ENCODE results near the gene CEP350. TPM values are rescaled to one million over a fixed set of nuclear protein-coding genes. Genes with fewer than 3 reads are reported as not detected.
A peak's percentile ranks its signal among the peaks of the same experiment; 100 is the strongest.

Gene CEP350
- polyA plus RNA-seq, 3 donors from 2014 or later, result 4.3 to 74.5 (median 13.5) TPM

GRCh38 chr1:180070286-180070685 is 115.7 kb downstream of the CEP350 start:
- no peak overlapping the region for H3K4me3 Mint-ChIP-seq
- DNase-seq, result no peak
- H3K9me3 Mint-ChIP-seq, result no peaks in the 10 kb centered on the region
- peak overlapping the region in 1 of 6 donors; percentile 0 for H3K27ac Mint-ChIP-seq
- no peaks in the 10 kb centered on the region for H3K4me1 Mint-ChIP-seq
- H3K27me3 Mint-ChIP-seq (ENCODE audit: low read depth in 3 of 3), result peaks cover 0 to 4% (median 0%) of the 10 kb centered on the region in 3 donors
- H3K36me3 Mint-ChIP-seq, result peaks cover 17 to 38% (median 26%) of the 10 kb centered on the region in 3 donors

- no peak for DNase-seq
- Mint-ChIP-seq H3K27me3 (ENCODE audit: low read depth in 3 of 3) (peaks cover 0 to 4% (median 0%) of the 10 kb centered on the region in 3 donors), H3K36me3 (peaks cover 17 to 39% (median 26%) of the 10 kb centered on the region in 3 donors), H3K4me3 (no peak overlapping the region), H3K9me3 (no peaks in the 10 kb centered on the region), H3K27ac (no peak overlapping the region), H3K4me1 (no peaks in the 10 kb centered on the region)
Measured at GRCh38 chr1:180071759-180072158, 117.1 kb downstream of the CEP350 start.

- H3K4me1 Mint-ChIP-seq, result no peaks in the 10 kb centered on the region
- no peak overlapping the region for H3K4me3 Mint-ChIP-seq
- H3K27ac Mint-ChIP-seq, result no peak overlapping the region
- H3K36me3 Mint-ChIP-seq, result peaks cover 15 to 23% (median 20%) of the 10 kb centered on the region in 3 donors
- H3K27me3 Mint-ChIP-seq (ENCODE audit: low read depth in 3 of 3), result peaks cover 0 to 1% (median 0%) of the 10 kb centered on the region in 3 donors
- no peak for DNase-seq
- no peaks in the 10 kb centered on the region for H3K9me3 Mint-ChIP-seq
Measured at GRCh38 chr1:180080439-180080838, 125.8 kb downstream of the CEP350 start.

- Mint-ChIP-seq H3K36me3 (peaks cover 17 to 24% (median 21%) of the 10 kb centered on the region in 3 donors), H3K4me3 (no peak overlapping the region), H3K27me3 (ENCODE audit: low read depth in 3 of 3) (peaks cover 0 to 2% (median 0%) of the 10 kb centered on the region in 3 donors), H3K27ac (no peak overlapping the region), H3K4me1 (no peaks in the 10 kb centered on the region), H3K9me3 (no peaks in the 10 kb centered on the region)
- no peak for DNase-seq
Measured at GRCh38 chr1:180081474-180081873, 126.9 kb downstream of the CEP350 start.

GRCh38 chr1:180083164-180083563 is 128.6 kb downstream of the CEP350 start:
- H3K4me1 Mint-ChIP-seq, result no peaks in the 10 kb centered on the region
- no peak overlapping the region for H3K4me3 Mint-ChIP-seq
- peaks cover 17 to 30% (median 21%) of the 10 kb centered on the region in 3 donors for H3K36me3 Mint-ChIP-seq
- no peaks in the 10 kb centered on the region for H3K9me3 Mint-ChIP-seq
- peaks cover 0 to 2% (median 0%) of the 10 kb centered on the region in 3 donors for H3K27me3 Mint-ChIP-seq (ENCODE audit: low read depth in 3 of 3)
- no peak for DNase-seq
- H3K27ac Mint-ChIP-seq, result no peak overlapping the region

- Mint-ChIP-seq H3K27ac (no peak overlapping the region), H3K9me3 (no peaks in the 10 kb centered on the region), H3K4me1 (no peaks in the 10 kb centered on the region), H3K4me3 (no peak overlapping the region), H3K27me3 (ENCODE audit: low read depth in 3 of 3) (peaks cover 0 to 2% (median 0%) of the 10 kb centered on the region in 3 donors), H3K36me3 (peaks cover 26 to 42% (median 26%) of the 10 kb centered on the region in 3 donors)
- DNase-seq, result no peak
Measured at GRCh38 chr1:180084867-180085266, 130.3 kb downstream of the CEP350 start.

- no peak overlapping the region for H3K4me3 Mint-ChIP-seq
- no peaks in the 10 kb centered on the region for H3K9me3 Mint-ChIP-seq
- H3K36me3 Mint-ChIP-seq, result peaks cover 28 to 43% (median 28%) of the 10 kb centered on the region in 3 donors
- DNase-seq, result no peak
- peak overlapping the region in 1 of 6 donors; percentile 17 for H3K27ac Mint-ChIP-seq
- H3K27me3 Mint-ChIP-seq (ENCODE audit: low read depth in 3 of 3), result peaks cover 0 to 2% (median 0%) of the 10 kb centered on the region in 3 donors
- H3K4me1 Mint-ChIP-seq, result no peaks in the 10 kb centered on the region
Measured at GRCh38 chr1:180085331-180085730, 130.7 kb downstream of the CEP350 start.

- Mint-ChIP-seq H3K4me3 (no peak overlapping the region), H3K9me3 (no peaks in the 10 kb centered on the region), H3K4me1 (no peaks in the 10 kb centered on the region), H3K27ac (peak overlapping the region in 3 of 6 donors; percentile 17 to 28 (median 18)), H3K36me3 (peaks cover 34 to 58% (median 36%) of the 10 kb centered on the region in 3 donors), H3K27me3 (ENCODE audit: low read depth in 3 of 3) (peaks cover 0 to 1% (median 0%) of the 10 kb centered on the region in 3 donors)
- DNase-seq, result no peak
Measured at GRCh38 chr1:180092931-180093650, 138.5 kb downstream of the CEP350 start.

- no peak for DNase-seq
- Mint-ChIP-seq H3K36me3 (peaks cover 26 to 51% (median 29%) of the 10 kb centered on the region in 3 donors), H3K4me3 (no peak overlapping the region), H3K27me3 (ENCODE audit: low read depth in 3 of 3) (peaks cover 0 to 1% (median 0%) of the 10 kb centered on the region in 3 donors), H3K27ac (no peak overlapping the region), H3K4me1 (peaks cover under 1% of the 10 kb centered on the region in 2 donors), H3K9me3 (no peaks in the 10 kb centered on the region)
Measured at GRCh38 chr1:180094705-180095295, 140.2 kb downstream of the CEP350 start.

- Mint-ChIP-seq H3K27ac (no peak overlapping the region), H3K36me3 (peaks cover 23 to 54% (median 27%) of the 10 kb centered on the region in 3 donors), H3K27me3 (ENCODE audit: low read depth in 3 of 3) (peaks cover 0 to 1% (median 0%) of the 10 kb centered on the region in 3 donors)
Measured at GRCh38 chr1:180096584-180097325, 142.1 kb downstream of the CEP350 start.

GRCh38 chr1:180097326-180097605 is 142.7 kb downstream of the CEP350 start:
- H3K9me3 Mint-ChIP-seq, result no peaks in the 10 kb centered on the region
- H3K27ac Mint-ChIP-seq, result no peak overlapping the region
- peaks cover 23 to 54% (median 27%) of the 10 kb centered on the region in 3 donors for H3K36me3 Mint-ChIP-seq
- H3K4me3 Mint-ChIP-seq, result no peak overlapping the region
- peaks cover 0 to 1% (median 0%) of the 10 kb centered on the region in 3 donors for H3K27me3 Mint-ChIP-seq (ENCODE audit: low read depth in 3 of 3)
- H3K4me1 Mint-ChIP-seq, result peaks cover 22 to 25% of the 10 kb centered on the region in 2 donors
- no peak for DNase-seq

More at GRCh38 chr1:180096584-180097325, 142.1 kb downstream of the CEP350 start:
- DNase-seq, result no peak
- Mint-ChIP-seq H3K4me3 (no peak overlapping the region), H3K9me3 (no peaks in the 10 kb centered on the region), H3K4me1 (peaks cover 20% of the 10 kb centered on the region in 2 donors)

- peaks cover 0 to 2% (median 0%) of the 10 kb centered on the region in 3 donors for H3K27me3 Mint-ChIP-seq (ENCODE audit: low read depth in 3 of 3)
- peak overlapping the region; percentile 56 to 80 (median 68) for H3K4me3 Mint-ChIP-seq
- no peak for DNase-seq
- peaks cover 5 to 31% (median 25%) of the 10 kb centered on the region in 3 donors for H3K36me3 Mint-ChIP-seq
- peak overlapping the region; percentile 51 to 93 (median 88) for H3K27ac Mint-ChIP-seq
- H3K9me3 Mint-ChIP-seq, result no peaks in the 10 kb centered on the region
- H3K4me1 Mint-ChIP-seq, result peaks cover 25 to 27% of the 10 kb centered on the region in 2 donors
Measured at GRCh38 chr1:180101411-180101810, 146.8 kb downstream of the CEP350 start.

- Mint-ChIP-seq H3K9me3 (no peaks in the 10 kb centered on the region), H3K27ac (peak overlapping the region in 1 of 6 donors; percentile 15), H3K36me3 (peaks cover 10 to 38% (median 23%) of the 10 kb centered on the region in 3 donors), H3K27me3 (ENCODE audit: low read depth in 3 of 3) (peaks cover 0 to 2% (median 2%) of the 10 kb centered on the region in 3 donors), H3K4me3 (no peak overlapping the region), H3K4me1 (peaks cover 25 to 27% of the 10 kb centered on the region in 2 donors)
- no peak for DNase-seq
Measured at GRCh38 chr1:180103819-180104218, 149.2 kb downstream of the CEP350 start.

All from immature natural killer cell (primary cell).